Measurements from ENCODE around the gene RBM47.

GRCh38 chr4:40439519-40439918 lies 190.1 kb downstream of the RBM47 start:
- no peak for TF ChIP-seq GATA2 (IDR thresholded peaks at IDR 0.05; ENCODE audit: low read depth, low read length)
- TF ChIP-seq GATA3 (IDR thresholded peaks at IDR 0.05; ENCODE audit: low read depth, low read length), result no peak

Data from SH-SY5Y (cell line).